Thyroid gland (tissue), 4 donors: ENCODE measurements around the gene BPIFB6. TPM values are rescaled to one million over a fixed set of nuclear protein-coding genes. Genes with fewer than 3 reads are reported as not detected.

Experiments used
- DNase-seq, 2 donors: peaks; one replicate each; pipeline ENCODE4 v3.0.0-alpha.2; 2019
- H3K27ac ChIP-seq, 3 donors: fragments of 200-600 bp; sonication (generic); 1 replicate in 2 of 3; 2 replicates in 1 of 3; pipeline ENCODE4 v1.5.1; 2016 to 2019; ENCODE audit warnings: mild to moderate bottlenecking in 1 of 3, moderate library complexity in 1 of 3
- H3K27me3 ChIP-seq: fragments of 200-600 bp; sonication (generic); one replicate; pipeline ENCODE4 v1.5.1; 2019
- H3K36me3 ChIP-seq, 2 donors: fragments of 200-600 bp; sonication (generic); one replicate each; pipeline ENCODE4 v1.5.1; 2016 to 2019
- H3K4me1 ChIP-seq, 2 donors: fragments of 200-600 bp; sonication (generic); one replicate each; pipeline ENCODE4 v1.5.1; 2017 to 2019
- H3K4me3 ChIP-seq, 3 donors: fragments of 200-600 bp; sonication (generic); replicated peaks in 1 of 3; 1 replicate in 2 of 3; 2 replicates in 1 of 3; pipeline ENCODE4 v1.5.1; 2016; ENCODE audit warnings: mild to moderate bottlenecking in 1 of 3
- H3K9me3 ChIP-seq: fragments of 200-600 bp; sonication (generic); one replicate; pipeline ENCODE4 v1.5.1; 2017
- POLR2A ChIP-seq, 2 donors: fragments of 450-650 bp; IDR thresholded peaks; one replicate each; pipeline ENCODE4 v1.6.1; 2017; ENCODE audit warnings: antibody characterized with exemption in 2 of 2, mild to moderate bottlenecking in 2 of 2, moderate library complexity in 1 of 2
- WGBS, 2 donors: methylation state at CpG; one replicate each; pipeline ENCODE4 v1.1.5; 2017; 5-methylcytosine and 5-hydroxymethylcytosine counted together
- intact Hi-C: fragments of 100-400 bp; cut with DNase I; formaldehyde crosslinking; loops from one replicate; pipeline ENCODE4 v1.15.1; 2023
- total RNA-seq, 4 donors: library from RNA; depleted of rRNA; stranded (reverse); fragments of >200 nt; gene quantifications; one replicate each; pipeline ENCODE4 v1.2.3, GENCODE V29; 2016
- TF ChIP-seq, protein P1 (sequence below), 6 experiments: fragments of 200-600 bp in 3 of 6; fragments of 450-650 bp in 3 of 6; sonication (generic) in 3 of 6; IDR thresholded peaks; one replicate each; pipeline ENCODE4 v1.5.1; 2016 to 2019; ENCODE audit warnings: antibody characterized with exemption in 6 of 6, mild to moderate bottlenecking in 2 of 6, inconsistent platforms in 1 of 6, moderate library complexity in 1 of 6

BPIFB6 gene
- total RNA-seq, 4 donors from 2014 or later: not detected

DNA sequence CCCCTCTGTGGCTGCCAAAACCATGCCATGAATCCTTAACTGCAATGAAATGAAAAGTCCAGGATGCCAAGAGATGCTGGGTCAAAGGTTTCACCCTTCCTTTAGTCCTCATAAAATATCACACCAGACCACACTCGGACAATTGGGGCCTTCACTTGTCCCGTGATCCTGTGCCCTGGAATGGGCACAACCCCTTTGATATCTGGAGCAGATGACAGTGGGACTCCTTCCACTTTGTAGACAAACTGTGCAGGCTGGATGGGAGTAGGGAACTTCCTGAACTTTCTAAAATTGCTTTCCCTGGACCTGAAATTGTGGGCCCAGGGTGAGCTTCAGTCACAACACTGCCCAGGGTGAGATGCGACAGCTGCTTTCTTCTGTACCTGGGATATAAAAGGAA is 9.6 kb upstream of the BPIFB6 start:
- DNase-seq: no peak
- Histone ChIP-seq H3K36me3 (no peaks in the 10 kb centered on the region), H3K9me3 (no peaks in the 10 kb centered on the region), H3K27me3 (no peaks in the 10 kb centered on the region), H3K27ac (no peak overlapping the region), H3K4me3 (no peak overlapping the region), H3K4me1 (no peaks in the 10 kb centered on the region)
- no peak for TF ChIP-seq POLR2A (IDR thresholded peaks at IDR 0.05)
- TF ChIP-seq, protein P1, sequence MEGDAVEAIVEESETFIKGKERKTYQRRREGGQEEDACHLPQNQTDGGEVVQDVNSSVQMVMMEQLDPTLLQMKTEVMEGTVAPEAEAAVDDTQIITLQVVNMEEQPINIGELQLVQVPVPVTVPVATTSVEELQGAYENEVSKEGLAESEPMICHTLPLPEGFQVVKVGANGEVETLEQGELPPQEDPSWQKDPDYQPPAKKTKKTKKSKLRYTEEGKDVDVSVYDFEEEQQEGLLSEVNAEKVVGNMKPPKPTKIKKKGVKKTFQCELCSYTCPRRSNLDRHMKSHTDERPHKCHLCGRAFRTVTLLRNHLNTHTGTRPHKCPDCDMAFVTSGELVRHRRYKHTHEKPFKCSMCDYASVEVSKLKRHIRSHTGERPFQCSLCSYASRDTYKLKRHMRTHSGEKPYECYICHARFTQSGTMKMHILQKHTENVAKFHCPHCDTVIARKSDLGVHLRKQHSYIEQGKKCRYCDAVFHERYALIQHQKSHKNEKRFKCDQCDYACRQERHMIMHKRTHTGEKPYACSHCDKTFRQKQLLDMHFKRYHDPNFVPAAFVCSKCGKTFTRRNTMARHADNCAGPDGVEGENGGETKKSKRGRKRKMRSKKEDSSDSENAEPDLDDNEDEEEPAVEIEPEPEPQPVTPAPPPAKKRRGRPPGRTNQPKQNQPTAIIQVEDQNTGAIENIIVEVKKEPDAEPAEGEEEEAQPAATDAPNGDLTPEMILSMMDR (IDR thresholded peaks at IDR 0.05): no peak
- 57 to 78% methylated on average over 2 to 3 of the region's 3 CpGs for WGBS, 2 donors
- intact Hi-C loops: no loop called here

DNA sequence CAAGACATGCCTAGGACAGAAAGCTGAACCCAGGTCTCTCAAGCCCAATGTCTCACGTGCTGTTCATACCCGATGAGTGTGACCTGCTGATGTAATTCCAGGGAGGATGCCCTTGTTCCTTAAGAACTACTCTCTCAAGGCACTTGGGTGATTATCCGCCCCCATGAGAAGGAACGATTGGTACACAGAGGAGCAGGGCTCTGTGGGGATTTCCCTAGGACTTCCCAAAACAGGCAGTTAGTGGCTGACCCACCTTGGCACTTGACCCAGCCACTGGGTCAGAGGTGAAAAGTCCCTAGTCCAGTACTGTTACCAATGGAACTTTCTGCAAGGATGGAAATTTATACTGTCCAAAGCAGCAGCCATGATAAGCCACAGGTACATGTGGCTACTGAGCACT is 9.2 kb upstream of the BPIFB6 start:
- Histone ChIP-seq H3K9me3 (no peaks in the 10 kb centered on the region), H3K4me1 (no peaks in the 10 kb centered on the region), H3K36me3 (no peaks in the 10 kb centered on the region), H3K4me3 (no peak overlapping the region), H3K27me3 (no peaks in the 10 kb centered on the region), H3K27ac (no peak overlapping the region)
- intact Hi-C loops: no loop called here
- 51 to 67% methylated on average over 4 of the region's 4 CpGs for WGBS, 2 donors
- TF ChIP-seq, protein P1 (IDR thresholded peaks at IDR 0.05): no peak
- TF ChIP-seq POLR2A (IDR thresholded peaks at IDR 0.05): no peak
- DNase-seq: no peak

DNA sequence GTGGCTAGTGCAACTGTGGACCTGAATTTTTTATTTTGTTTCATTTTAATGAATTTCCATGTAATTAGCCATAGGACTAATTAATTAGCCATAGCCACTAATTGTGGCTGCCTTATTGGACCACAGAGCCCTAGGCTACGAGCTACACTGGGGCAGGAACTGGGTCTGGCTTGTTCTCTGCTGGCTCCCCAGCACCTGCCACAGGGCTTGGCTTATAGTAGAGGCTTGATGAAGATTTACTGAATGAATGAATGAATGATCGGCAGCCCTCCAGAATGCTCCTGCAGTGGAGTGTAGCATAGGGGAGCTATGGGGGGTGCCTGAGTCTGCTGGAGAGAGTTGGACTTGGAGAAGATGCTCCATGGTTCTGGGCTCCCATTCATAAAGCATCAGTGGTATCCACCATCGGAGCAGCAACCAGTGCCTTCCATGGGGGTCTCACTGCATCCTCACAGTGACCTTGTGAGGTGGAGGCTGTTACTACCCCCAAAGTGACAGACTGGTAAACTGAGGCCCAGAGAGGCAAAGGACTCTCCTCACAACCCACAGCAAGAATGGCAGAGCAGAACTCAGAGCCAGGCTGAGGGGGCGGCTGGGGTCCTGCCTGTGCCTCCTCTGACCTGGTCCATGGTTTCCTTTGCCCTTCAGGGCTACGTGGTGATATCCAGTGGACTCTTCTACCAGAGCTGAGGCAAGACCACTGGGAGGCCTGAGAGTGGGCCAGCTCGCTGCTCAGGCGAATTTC is 8.6 kb upstream of the BPIFB6 start:
- intact Hi-C loops: no loop called here

GRCh38 chr20:33023439-33024242 is 7.8 kb upstream of the BPIFB6 start:
- no peak overlapping the region for H3K4me3 ChIP-seq
- intact Hi-C loops: no loop called here

More for the DNA sequence above, 8.6 kb upstream of the BPIFB6 start:
- Histone ChIP-seq H3K27me3 (no peaks in the 10 kb centered on the region), H3K4me3 (no peak overlapping the region), H3K4me1 (no peaks in the 10 kb centered on the region), H3K9me3 (no peaks in the 10 kb centered on the region), H3K27ac (no peak overlapping the region), H3K36me3 (no peaks in the 10 kb centered on the region)
- DNase-seq: no peak
- TF ChIP-seq, protein P1 (IDR thresholded peaks at IDR 0.05): no peak
- TF ChIP-seq POLR2A (IDR thresholded peaks at IDR 0.05): no peak
- whole genome bisulfite sequencing, 2 donors: 76 to 90% methylated on average over 6 to 7 of the region's 7 CpGs

More at GRCh38 chr20:33023439-33024242, 7.8 kb upstream of the BPIFB6 start:
- H3K9me3 ChIP-seq: no peaks in the 10 kb centered on the region
- no peaks in the 10 kb centered on the region for H3K36me3 ChIP-seq
- WGBS, 2 donors: 71 to 76% methylated on average over 5 to 6 of the region's 6 CpGs
- no peak for TF ChIP-seq POLR2A (IDR thresholded peaks at IDR 0.05)
- TF ChIP-seq, protein P1 (IDR thresholded peaks at IDR 0.05): no peak
- no peak for DNase-seq
- no peaks in the 10 kb centered on the region for H3K27me3 ChIP-seq
- H3K4me1 ChIP-seq: no peaks in the 10 kb centered on the region
- no peak overlapping the region for H3K27ac ChIP-seq
